Measurements from ENCODE around the gene NUDT13.

Gene NUDT13

DNA sequence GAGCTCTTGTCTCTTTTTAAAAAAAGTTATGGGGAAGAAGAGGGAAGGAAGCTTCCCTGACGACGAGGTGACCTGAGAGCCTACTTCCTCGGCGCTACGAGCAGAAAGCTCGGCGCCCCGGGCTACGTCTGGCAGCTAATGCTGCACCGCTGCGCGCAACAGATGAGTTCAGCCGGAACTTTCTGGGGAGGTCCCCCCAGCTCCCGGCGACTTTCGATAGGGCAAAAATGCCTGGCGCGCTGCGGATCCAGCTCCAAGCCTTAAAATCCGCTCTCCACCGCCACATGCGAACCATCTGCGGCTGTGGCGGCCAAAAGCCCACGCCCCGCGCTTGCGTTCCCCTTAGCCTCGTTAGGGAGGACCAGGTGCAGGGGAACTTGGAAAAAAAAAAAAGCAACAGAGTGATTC, 14.2 kb upstream of the NUDT13 start:
- Histone ChIP-seq H2BK15ac (ENCODE audit: low read length) (peak overlapping the region; percentile 30), H3K36me3 (replicated peaks in 1 of 2; ENCODE audit: control insufficient read depth in 2 of 2, insufficient read depth in 2 of 2, low read length in 2 of 2) (peaks cover 2 to 12% of the 10 kb centered on the region in 2 donors), H3K27me3 (ENCODE audit: control insufficient read depth in 3 of 3, insufficient read depth in 3 of 3, low read depth in 1 of 3, low read length in 3 of 3) (no peaks in the 10 kb centered on the region), H3K23ac (ENCODE audit: low read depth, low read length, poor library complexity) (peak overlapping the region; percentile 96), H3K14ac (ENCODE audit: low read length) (peak overlapping the region; percentile 82), H3K27ac (replicated peaks; ENCODE audit: low read length) (peak overlapping the region; percentile 88), H3K4me2 (ENCODE audit: insufficient read depth, low read length, poor library complexity, severe bottlenecking) (peak overlapping the region; percentile 71), H4K91ac (ENCODE audit: low read depth, low read length, poor library complexity) (no peak overlapping the region), H2BK12ac (ENCODE audit: low read length) (no peak overlapping the region), H2AFZ (ENCODE audit: low read length) (peak overlapping the region; percentile 89), H3K4ac (ENCODE audit: low read length) (no peak overlapping the region), H3K18ac (ENCODE audit: low read length) (peak overlapping the region; percentile 99), H3K9me3 (replicated peaks in 1 of 2; ENCODE audit: control insufficient read depth in 2 of 2, insufficient read depth in 1 of 2, low read depth in 1 of 2, low read length in 2 of 2) (no peaks in the 10 kb centered on the region), H3K9ac (ENCODE audit: low read depth, low read length, poor library complexity) (peak overlapping the region; percentile 99), H3K4me3 (ENCODE audit: low read length in 2 of 2) (peak overlapping the region; percentile 71 to 90), H3K79me1 (ENCODE audit: low read depth, low read length) (peaks cover 3% of the 10 kb centered on the region), H2AK5ac (ENCODE audit: low read depth, low read length) (peak overlapping the region; percentile 86), H4K8ac (ENCODE audit: low read depth, low read length) (no peak overlapping the region), H2BK120ac (ENCODE audit: low read depth, low read length) (no peak overlapping the region), H2BK5ac (ENCODE audit: low read length) (peak overlapping the region; percentile 93), H3K4me1 (ENCODE audit: control insufficient read depth in 2 of 2, insufficient read depth in 1 of 2, low read depth in 1 of 2, low read length in 2 of 2) (peaks cover 2 to 5% of the 10 kb centered on the region in 2 donors)
- no CpG with 5 or more reads among the region's 29 CpGs for WGBS, 2 donors (ENCODE audit: extremely low coverage in 2 of 2, insufficient read length in 2 of 2, insufficient replicate concordance in 1 of 2)
- no peak for DNase-seq (ENCODE audit: low spot score)

DNA sequence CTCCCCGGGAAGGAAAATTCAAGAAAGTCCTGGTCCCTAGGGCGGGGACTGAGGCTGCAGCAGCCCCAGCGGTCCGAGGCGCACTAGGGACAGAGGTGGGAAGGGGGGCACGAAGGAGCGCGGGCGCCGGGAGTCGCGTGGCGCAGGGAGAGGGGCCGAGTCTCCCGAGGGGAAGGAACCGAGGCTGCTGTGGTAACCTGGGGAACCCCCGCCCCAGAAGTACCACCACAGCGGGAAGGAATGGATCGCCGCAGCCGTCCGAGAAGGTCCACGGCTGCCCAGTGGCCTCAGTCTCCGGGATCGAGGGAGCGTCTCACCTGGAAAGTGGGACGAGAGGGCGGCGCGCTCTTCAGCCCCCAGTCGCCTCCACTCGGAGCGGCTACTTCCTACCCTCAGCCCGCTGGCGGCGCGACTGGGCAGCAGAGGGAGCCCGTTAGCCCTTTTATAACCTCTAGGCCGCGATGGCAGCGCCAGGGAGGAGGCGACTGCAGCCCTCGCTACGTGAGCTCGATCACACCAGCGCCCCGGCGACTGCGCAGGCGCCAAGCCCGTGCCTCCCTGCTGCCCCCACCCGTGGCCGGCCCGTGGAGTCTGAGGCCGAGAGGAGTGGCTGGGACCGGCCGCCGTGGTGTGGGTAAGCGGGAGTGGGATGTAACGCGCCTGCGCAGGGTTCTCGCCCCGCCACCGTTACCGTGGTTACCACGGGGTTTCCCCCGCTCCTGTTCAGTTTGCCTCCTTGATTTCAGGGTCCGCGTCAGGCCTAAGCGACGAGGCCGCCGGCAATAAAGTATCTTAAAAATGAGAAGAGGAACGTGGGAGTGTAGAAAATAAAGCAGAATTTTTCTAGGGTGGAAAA, 13.6 kb upstream of the NUDT13 start, which contains the start of gene P4HA1:
Gene P4HA1, minus strand, starts transcription at position 418 of the 856 bp plus-strand sequence. CDS start 21,983 bp downstream, outside the sequence.
- H2BK120ac ChIP-seq (ENCODE audit: low read depth, low read length) = no peak within 1 kb of the TSS
- H2BK5ac ChIP-seq (ENCODE audit: low read length) = peak within 1 kb of the TSS; percentile 93
- H3K4ac ChIP-seq (ENCODE audit: low read length) = no peak within 1 kb of the TSS
- H4K91ac ChIP-seq (ENCODE audit: low read depth, low read length, poor library complexity) = no peak within 1 kb of the TSS
- H2AFZ ChIP-seq (ENCODE audit: low read length) = peak within 1 kb of the TSS; percentile 89
- H2BK15ac ChIP-seq (ENCODE audit: low read length) = peak within 1 kb of the TSS; percentile 30
- H4K8ac ChIP-seq (ENCODE audit: low read depth, low read length) = no peak within 1 kb of the TSS
- H2AK5ac ChIP-seq (ENCODE audit: low read depth, low read length) = peak within 1 kb of the TSS; percentile 86
- H3K23ac ChIP-seq (ENCODE audit: low read depth, low read length, poor library complexity) = peak within 1 kb of the TSS; percentile 96
- H3K27me3 ChIP-seq (ENCODE audit: control insufficient read depth in 3 of 3, insufficient read depth in 3 of 3, low read depth in 1 of 3, low read length in 3 of 3) = no peaks in the 10 kb centered on the region
- H3K4me1 ChIP-seq (ENCODE audit: control insufficient read depth in 2 of 2, insufficient read depth in 1 of 2, low read depth in 1 of 2, low read length in 2 of 2) = peaks cover 2 to 5% of the 10 kb centered on the region in 2 donors
- H3K9ac ChIP-seq (ENCODE audit: low read depth, low read length, poor library complexity) = peak within 1 kb of the TSS; percentile 99
- peak within 1 kb of the TSS; percentile 82 for H3K14ac ChIP-seq (ENCODE audit: low read length)
- peak within 1 kb of the TSS; percentile 71 for H3K4me2 ChIP-seq (ENCODE audit: insufficient read depth, low read length, poor library complexity, severe bottlenecking)
- DNase-seq (ENCODE audit: low spot score) = peak; percentile 93
- peaks cover 2 to 14% of the 10 kb centered on the region in 2 donors for H3K36me3 ChIP-seq (replicated peaks in 1 of 2; ENCODE audit: control insufficient read depth in 2 of 2, insufficient read depth in 2 of 2, low read length in 2 of 2)
- no CpG with 5 or more reads among the region's 75 CpGs for WGBS, 2 donors (ENCODE audit: extremely low coverage in 2 of 2, insufficient read length in 2 of 2, insufficient replicate concordance in 1 of 2)
- peak within 1 kb of the TSS; percentile 71 to 90 for H3K4me3 ChIP-seq (ENCODE audit: low read length in 2 of 2)
- H2BK12ac ChIP-seq (ENCODE audit: low read length) = no peak within 1 kb of the TSS
- peak within 1 kb of the TSS; percentile 88 for H3K27ac ChIP-seq (replicated peaks; ENCODE audit: low read length)
- H3K9me3 ChIP-seq (replicated peaks in 1 of 2; ENCODE audit: control insufficient read depth in 2 of 2, insufficient read depth in 1 of 2, low read depth in 1 of 2, low read length in 2 of 2) = no peaks in the 10 kb centered on the region
- peak within 1 kb of the TSS; percentile 99 for H3K18ac ChIP-seq (ENCODE audit: low read length)
- H3K79me1 ChIP-seq (ENCODE audit: low read depth, low read length) = peaks cover 3% of the 10 kb centered on the region

GRCh38 chr10:73097305-73097670, 13.0 kb upstream of the NUDT13 start:
- Histone ChIP-seq H3K79me1 (ENCODE audit: low read depth, low read length) (peaks cover 3% of the 10 kb centered on the region), H3K4me3 (ENCODE audit: low read length in 2 of 2) (peak overlapping the region in 1 of 2 donors; percentile 71), H2BK15ac (ENCODE audit: low read length) (no peak overlapping the region), H3K4me2 (ENCODE audit: insufficient read depth, low read length, poor library complexity, severe bottlenecking) (no peak overlapping the region), H3K27me3 (ENCODE audit: control insufficient read depth in 3 of 3, insufficient read depth in 3 of 3, low read depth in 1 of 3, low read length in 3 of 3) (no peaks in the 10 kb centered on the region), H3K4me1 (ENCODE audit: control insufficient read depth in 2 of 2, insufficient read depth in 1 of 2, low read depth in 1 of 2, low read length in 2 of 2) (peaks cover 2 to 5% of the 10 kb centered on the region in 2 donors), H3K9me3 (replicated peaks in 1 of 2; ENCODE audit: control insufficient read depth in 2 of 2, insufficient read depth in 1 of 2, low read depth in 1 of 2, low read length in 2 of 2) (no peaks in the 10 kb centered on the region), H2AK5ac (ENCODE audit: low read depth, low read length) (no peak overlapping the region), H4K91ac (ENCODE audit: low read depth, low read length, poor library complexity) (no peak overlapping the region), H2BK12ac (ENCODE audit: low read length) (no peak overlapping the region), H3K4ac (ENCODE audit: low read length) (no peak overlapping the region), H3K23ac (ENCODE audit: low read depth, low read length, poor library complexity) (no peak overlapping the region), H3K18ac (ENCODE audit: low read length) (no peak overlapping the region), H4K8ac (ENCODE audit: low read depth, low read length) (no peak overlapping the region), H2AFZ (ENCODE audit: low read length) (peak overlapping the region; percentile 89), H3K9ac (ENCODE audit: low read depth, low read length, poor library complexity) (no peak overlapping the region), H3K14ac (ENCODE audit: low read length) (no peak overlapping the region), H3K36me3 (replicated peaks in 1 of 2; ENCODE audit: control insufficient read depth in 2 of 2, insufficient read depth in 2 of 2, low read length in 2 of 2) (peaks cover 2 to 14% of the 10 kb centered on the region in 2 donors), H3K27ac (replicated peaks; ENCODE audit: low read length) (peak overlapping the region; percentile 88), H2BK5ac (ENCODE audit: low read length) (no peak overlapping the region), H2BK120ac (ENCODE audit: low read depth, low read length) (no peak overlapping the region)
- DNase-seq (ENCODE audit: low spot score) = no peak
- no CpG with 5 or more reads among the region's 4 CpGs for WGBS, 2 donors (ENCODE audit: extremely low coverage in 2 of 2, insufficient read length in 2 of 2, insufficient replicate concordance in 1 of 2)

GRCh38 chr10:73099141-73099540, 11.1 kb upstream of the NUDT13 start:
- DNase-seq (ENCODE audit: low spot score) = no peak
- Histone ChIP-seq H3K36me3 (replicated peaks in 1 of 2; ENCODE audit: control insufficient read depth in 2 of 2, insufficient read depth in 2 of 2, low read length in 2 of 2) (peaks cover 4 to 17% of the 10 kb centered on the region in 2 donors), H3K27me3 (ENCODE audit: control insufficient read depth in 3 of 3, insufficient read depth in 3 of 3, low read depth in 1 of 3, low read length in 3 of 3) (no peaks in the 10 kb centered on the region), H3K4ac (ENCODE audit: low read length) (no peak overlapping the region), H3K9me3 (replicated peaks in 1 of 2; ENCODE audit: control insufficient read depth in 2 of 2, insufficient read depth in 1 of 2, low read depth in 1 of 2, low read length in 2 of 2) (no peaks in the 10 kb centered on the region), H3K14ac (ENCODE audit: low read length) (no peak overlapping the region), H3K79me1 (ENCODE audit: low read depth, low read length) (peaks cover 3% of the 10 kb centered on the region), H3K4me3 (ENCODE audit: low read length in 2 of 2) (no peak overlapping the region), H3K4me1 (ENCODE audit: control insufficient read depth in 2 of 2, insufficient read depth in 1 of 2, low read depth in 1 of 2, low read length in 2 of 2) (peaks cover 2 to 4% of the 10 kb centered on the region in 2 donors), H2BK120ac (ENCODE audit: low read depth, low read length) (no peak overlapping the region), H4K8ac (ENCODE audit: low read depth, low read length) (no peak overlapping the region), H2BK12ac (ENCODE audit: low read length) (no peak overlapping the region), H2AK5ac (ENCODE audit: low read depth, low read length) (no peak overlapping the region), H2BK5ac (ENCODE audit: low read length) (no peak overlapping the region), H3K23ac (ENCODE audit: low read depth, low read length, poor library complexity) (no peak overlapping the region), H2BK15ac (ENCODE audit: low read length) (no peak overlapping the region), H3K9ac (ENCODE audit: low read depth, low read length, poor library complexity) (no peak overlapping the region), H3K18ac (ENCODE audit: low read length) (no peak overlapping the region), H4K91ac (ENCODE audit: low read depth, low read length, poor library complexity) (no peak overlapping the region), H2AFZ (ENCODE audit: low read length) (no peak overlapping the region), H3K27ac (replicated peaks; ENCODE audit: low read length) (no peak overlapping the region), H3K4me2 (ENCODE audit: insufficient read depth, low read length, poor library complexity, severe bottlenecking) (no peak overlapping the region)
- WGBS, 2 donors (ENCODE audit: extremely low coverage in 2 of 2, insufficient read length in 2 of 2, insufficient replicate concordance in 1 of 2) = no CpG with 5 or more reads among the region's 1 CpG
